HEK293T (cell line): ENCODE results near the gene NCS1.

ENCODE experiments used
- CTCF ChIA-PET: fragments of 350-600 bp; formaldehyde crosslinking; extraction: SDS; loops from one replicate; lab custom pipeline; 2021; ENCODE audit warnings: antibody characterized with exemption, inconsistent platforms; lab: Yijun Ruan, JAX
- POLR2A ChIA-PET: fragments of 350-600 bp; formaldehyde crosslinking; extraction: SDS; loops from one replicate; lab custom pipeline; 2020; ENCODE audit warnings: antibody characterized with exemption, inconsistent platforms; lab: Yijun Ruan, JAX
- DNase-seq: peaks from one replicate; pipeline ENCODE4 v3.0.0; 2012; ENCODE audit warnings: mixed read lengths; ENCODE audit errors: extremely low spot score
- ARNT ChIP-seq: fragments of 450-650 bp; IDR thresholded peaks from 2 replicates; pipeline ENCODE4 v1.6.1; 2017; ENCODE audit warnings: mild to moderate bottlenecking
- BHLHE40 ChIP-seq: fragments of 450-650 bp; IDR thresholded peaks from 2 replicates; pipeline ENCODE4 v1.6.1; 2016; ENCODE audit warnings: mild to moderate bottlenecking, moderate library complexity, borderline replicate concordance
- CTBP1 ChIP-seq: fragments of 450-650 bp; IDR thresholded peaks from 2 replicates; pipeline ENCODE4 v1.6.1; 2016; ENCODE audit warnings: borderline replicate concordance
- ELF4 ChIP-seq: fragments of 450-650 bp; IDR thresholded peaks from 2 replicates; pipeline ENCODE4 v1.6.1; 2017; ENCODE audit warnings: antibody characterized with exemption
- FOXA1 ChIP-seq: fragments of 450-650 bp; IDR thresholded peaks from 2 replicates; pipeline ENCODE4 v1.6.1; 2016; ENCODE audit warnings: mild to moderate bottlenecking
- FOXK2 ChIP-seq: fragments of 450-650 bp; IDR thresholded peaks from 2 replicates; pipeline ENCODE4 v1.6.1; 2016; ENCODE audit warnings: mild to moderate bottlenecking
- FOXM1 ChIP-seq: fragments of 450-650 bp; IDR thresholded peaks from 2 replicates; pipeline ENCODE4 v1.6.1; 2017; ENCODE audit warnings: mild to moderate bottlenecking, borderline replicate concordance
- HDGF ChIP-seq: fragments of 450-650 bp; IDR thresholded peaks from 2 replicates; pipeline ENCODE4 v1.6.1; 2017; ENCODE audit warnings: antibody characterized with exemption, borderline replicate concordance
- L3MBTL2 ChIP-seq: fragments of 450-650 bp; conservative IDR thresholded peaks from 2 replicates; pipeline ENCODE4 v1.6.1; 2016; ENCODE audit warnings: mild to moderate bottlenecking
- LEF1 ChIP-seq: fragments of 450-650 bp; IDR thresholded peaks from 2 replicates; pipeline ENCODE4 v1.6.1; 2017; ENCODE audit warnings: mild to moderate bottlenecking, borderline replicate concordance
- NFRKB ChIP-seq: fragments of 450-650 bp; IDR thresholded peaks from 2 replicates; pipeline ENCODE4 v1.6.1; 2016; ENCODE audit warnings: mild to moderate bottlenecking, moderate library complexity
- SP1 ChIP-seq: fragments of 450-650 bp; IDR thresholded peaks from 2 replicates; pipeline ENCODE4 v1.6.1; 2017
- SUZ12 ChIP-seq: fragments of 450-650 bp; IDR thresholded peaks from 2 replicates; pipeline ENCODE4 v1.6.1; 2016; ENCODE audit warnings: mild to moderate bottlenecking
- TARDBP ChIP-seq: fragments of 450-650 bp; IDR thresholded peaks from 2 replicates; pipeline ENCODE4 v1.6.1; 2016
- ZNF384 ChIP-seq: fragments of 450-650 bp; IDR thresholded peaks from 2 replicates; pipeline ENCODE4 v1.6.1; 2016
- TF ChIP-seq, protein P1 (sequence below): fragments of 450-650 bp; IDR thresholded peaks from 2 replicates; pipeline ENCODE4 v1.6.1; 2016

Gene NCS1

DNA sequence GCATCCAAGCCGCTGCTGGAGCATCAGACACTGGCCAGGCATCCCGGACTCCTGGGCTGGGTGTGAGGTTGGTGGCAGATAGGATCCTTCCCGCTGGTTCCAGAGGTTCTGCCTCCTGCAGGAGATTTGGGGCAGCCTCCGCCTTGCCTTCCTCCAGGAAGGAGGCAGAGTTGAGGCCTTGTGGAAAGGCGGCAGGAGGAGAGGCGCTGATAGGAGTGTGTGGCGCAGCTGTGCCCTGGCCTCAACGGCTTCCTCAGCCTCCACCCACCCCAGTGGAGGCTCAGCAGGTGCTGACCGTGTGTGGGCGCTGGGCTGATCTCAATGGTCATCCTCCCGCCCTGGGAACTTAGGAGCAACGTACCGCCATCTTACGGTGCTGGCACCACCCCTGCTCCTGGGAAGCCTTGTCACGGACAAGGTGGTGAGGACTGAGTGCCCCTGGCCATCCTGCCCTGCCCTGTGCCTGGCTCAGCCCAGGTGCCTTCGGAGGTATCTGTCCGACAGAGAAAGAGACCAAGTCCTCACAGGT is 10.2 kb downstream of the NCS1 start:
- DNase-seq: no peak
- ChIA-PET POLR2A (no interaction called here), CTCF (no interaction called here)
- TF ChIP-seq L3MBTL2 (no peak), CTBP1 (no peak), HDGF (no peak), ARNT (no peak), NFRKB (no peak), ELF4 (no peak), FOXA1 (no peak), SUZ12 (no peak), ZNF384 (no peak), FOXK2 (no peak)
- TF ChIP-seq, protein P1, sequence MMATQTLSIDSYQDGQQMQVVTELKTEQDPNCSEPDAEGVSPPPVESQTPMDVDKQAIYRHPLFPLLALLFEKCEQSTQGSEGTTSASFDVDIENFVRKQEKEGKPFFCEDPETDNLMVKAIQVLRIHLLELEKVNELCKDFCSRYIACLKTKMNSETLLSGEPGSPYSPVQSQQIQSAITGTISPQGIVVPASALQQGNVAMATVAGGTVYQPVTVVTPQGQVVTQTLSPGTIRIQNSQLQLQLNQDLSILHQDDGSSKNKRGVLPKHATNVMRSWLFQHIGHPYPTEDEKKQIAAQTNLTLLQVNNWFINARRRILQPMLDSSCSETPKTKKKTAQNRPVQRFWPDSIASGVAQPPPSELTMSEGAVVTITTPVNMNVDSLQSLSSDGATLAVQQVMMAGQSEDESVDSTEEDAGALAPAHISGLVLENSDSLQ: no peak

DNA sequence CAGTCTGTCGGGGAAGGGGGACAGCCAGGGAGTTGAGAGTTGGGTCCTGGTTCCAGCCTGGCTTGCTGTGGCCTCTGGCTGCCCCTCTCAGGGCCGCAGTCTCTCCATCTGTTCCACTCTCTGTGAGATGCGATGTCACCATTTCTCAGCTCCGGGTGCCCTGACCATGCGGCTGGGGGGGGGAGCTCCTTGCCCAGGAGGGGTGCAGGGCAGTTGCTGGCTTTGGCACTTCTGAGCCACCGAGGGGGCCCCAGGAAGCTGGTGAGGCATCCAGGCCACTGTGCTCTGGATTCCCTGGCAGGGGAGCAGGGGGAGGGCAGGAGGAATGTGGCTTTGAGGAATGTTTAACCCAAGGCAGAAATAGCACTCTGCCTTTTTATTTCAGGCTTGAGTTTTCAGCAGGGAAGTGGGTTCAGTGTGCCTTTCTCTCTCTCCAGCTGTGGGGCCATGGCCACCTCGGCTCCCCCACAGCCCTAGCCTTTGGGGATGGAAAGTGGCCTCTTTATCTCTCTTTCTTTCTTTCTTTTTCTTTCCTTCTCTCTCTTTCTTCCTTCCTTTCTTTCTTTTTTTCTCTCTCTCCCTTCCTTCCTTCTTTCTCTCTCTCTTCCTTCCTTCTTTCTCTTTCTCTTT is 11.0 kb downstream of the NCS1 start:
- no peak for DNase-seq
- CTCF ChIA-PET: no interaction called here
- POLR2A ChIA-PET: no interaction called here
- TF ChIP-seq SP1 (no peak), HDGF (no peak), FOXK2 (no peak), TARDBP (no peak), FOXA1 (no peak), BHLHE40 (no peak), SUZ12 (no peak), NFRKB (no peak), L3MBTL2 (no peak), CTBP1 (no peak), FOXM1 (no peak), ZNF384 (no peak), ELF4 (no peak), ARNT (no peak), LEF1 (no peak)
- TF ChIP-seq, protein P1: no peak

DNA sequence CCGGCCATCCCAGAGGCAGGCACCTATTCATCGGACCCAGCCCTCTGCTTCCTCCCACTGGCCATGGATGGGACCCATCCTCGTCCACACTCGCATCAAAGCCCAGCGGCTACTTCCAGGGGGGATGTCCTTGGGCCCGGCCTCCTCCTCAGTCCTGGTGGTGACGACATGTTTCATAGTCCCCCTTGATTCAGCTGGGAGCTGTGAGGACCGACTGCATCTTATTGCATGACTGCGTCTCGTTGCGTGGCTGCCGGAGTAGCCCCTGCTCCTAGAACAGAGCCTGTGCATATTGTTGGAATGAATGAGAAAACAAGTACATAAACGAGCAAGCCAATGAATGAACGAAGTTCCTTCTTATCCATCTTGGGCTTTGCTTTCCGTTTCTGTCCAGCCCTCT is 12.8 kb downstream of the NCS1 start:
- ChIA-PET CTCF (no interaction called here), POLR2A (no interaction called here)
- TF ChIP-seq HDGF (no peak), BHLHE40 (no peak), ARNT (no peak), L3MBTL2 (no peak), FOXM1 (no peak), TARDBP (no peak), ZNF384 (no peak)
- no peak for DNase-seq

DNA sequence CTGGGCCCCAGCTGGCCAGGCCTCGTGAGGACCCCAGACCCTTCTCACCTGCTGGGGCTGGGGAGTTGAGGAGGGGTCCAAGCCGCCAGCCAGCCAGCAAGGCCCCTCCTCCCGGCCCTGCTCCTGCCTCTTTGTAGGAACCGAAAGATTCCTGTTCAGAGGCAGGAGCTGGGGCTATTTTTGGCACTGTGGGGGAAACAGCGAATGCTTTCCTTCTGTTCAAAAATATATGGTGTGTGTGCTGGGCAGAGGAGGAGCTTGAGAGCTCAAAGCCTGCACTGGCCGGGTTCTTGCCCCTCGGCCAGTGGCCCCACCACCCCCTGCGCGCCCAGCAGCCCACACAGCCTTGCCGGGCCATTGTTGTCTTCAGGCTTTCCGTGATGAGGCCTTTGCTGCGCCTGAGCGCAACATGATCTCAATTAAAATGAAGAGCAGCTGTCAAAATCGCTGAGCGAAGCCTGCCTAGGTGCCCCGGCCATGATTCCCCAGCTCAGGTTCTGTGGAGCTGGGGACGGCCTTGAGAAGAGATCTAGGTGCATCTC is 13.4 kb downstream of the NCS1 start:
- ChIA-PET POLR2A (no interaction called here), CTCF (no interaction called here)
- TF ChIP-seq ZNF384: no peak
- TF ChIP-seq ARNT: no peak
- no peak for TF ChIP-seq SP1
- no peak for TF ChIP-seq LEF1
- TF ChIP-seq BHLHE40: no peak
- no peak for TF ChIP-seq FOXM1
- TF ChIP-seq NFRKB: no peak
- no peak for DNase-seq

DNA sequence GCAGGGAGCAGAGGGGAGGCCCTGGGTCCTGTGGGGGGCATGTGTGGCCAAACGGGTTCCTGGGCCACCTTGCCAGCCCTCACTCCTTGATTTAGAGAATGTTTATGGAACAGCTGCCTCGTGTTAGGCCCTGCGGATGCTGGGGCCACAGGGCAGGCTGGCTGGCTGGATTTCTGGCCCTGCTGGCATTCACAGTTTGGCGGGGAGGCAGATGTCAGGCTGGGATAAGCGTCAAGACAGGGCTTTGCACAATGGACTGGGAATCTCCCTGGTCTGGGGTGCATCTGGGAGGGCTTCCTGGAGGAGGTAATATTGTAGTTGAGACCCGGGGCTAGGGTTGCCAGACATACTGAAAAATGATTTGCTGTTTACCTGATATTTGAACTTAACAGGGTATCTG is 13.8 kb downstream of the NCS1 start:
- ChIA-PET CTCF (no interaction called here), POLR2A (no interaction called here)
- TF ChIP-seq SP1 (no peak), FOXK2 (no peak), BHLHE40 (no peak), SUZ12 (no peak), ZNF384 (no peak), ARNT (no peak), FOXA1 (no peak), ELF4 (no peak), TARDBP (no peak), HDGF (no peak), L3MBTL2 (no peak), FOXM1 (no peak), CTBP1 (no peak), NFRKB (no peak), LEF1 (no peak)
- TF ChIP-seq, protein P1: no peak
- DNase-seq: no peak
